K562 (cell line): Measurements from ENCODE around the gene AIF1. TPM values are rescaled to one million over a fixed set of nuclear protein-coding genes. Genes with fewer than 3 reads are reported as not detected.

Source experiments
- AFF1 ChIP-seq, 2 experiments: fragments of 450-650 bp; IDR thresholded peaks; 2 replicates each; pipeline ENCODE4 v1.6.1; 2018; ENCODE audit warnings: mild to moderate bottlenecking in 2 of 2, low read depth in 1 of 2; ENCODE audit not compliant: partially characterized antibody in 2 of 2
- CC2D1A ChIP-seq: fragments of 450-650 bp; IDR thresholded peaks from 2 replicates; pipeline ENCODE4 v1.6.1; 2017; ENCODE audit warnings: mild to moderate bottlenecking
- CEBPG ChIP-seq, 3 experiments: fragments of 200-800 bp in 1 of 3; sonication (Bioruptor generic) in 1 of 3; sonication (generic) in 1 of 3; formaldehyde crosslinking in 1 of 3; IDR thresholded peaks in 2 of 3; conservative IDR thresholded peaks in 1 of 3; 2 replicates each; pipeline versions ENCODE4 v1.6.1 to v1.8.0; 2016 to 2022; ENCODE audit warnings: missing compliant biosample characterization in 2 of 3, missing genetic modification characterization in 2 of 3, mild to moderate bottlenecking in 1 of 3, missing genetic modification reagents in 1 of 3
- DDX20 ChIP-seq: fragments of 450-650 bp; IDR thresholded peaks from 2 replicates; pipeline ENCODE4 v1.6.1; 2016; ENCODE audit warnings: missing genetic modification characterization, low read depth, mild to moderate bottlenecking, missing compliant biosample characterization, moderate library complexity
- ELF4 ChIP-seq: fragments of 450-650 bp; formaldehyde crosslinking; IDR thresholded peaks from 2 replicates; pipeline ENCODE4 v1.4.0; 2022; ENCODE audit warnings: missing genetic modification characterization
- ETV6 ChIP-seq, 3 experiments: fragments of 150-350 bp in 1 of 3; sonication (generic) in 1 of 3; formaldehyde crosslinking in 1 of 3; IDR thresholded peaks; 2 replicates each; pipeline versions ENCODE4 v1.6.1 to v1.8.0; 2014 to 2022; ENCODE audit warnings: borderline replicate concordance in 2 of 3, low read depth in 2 of 3, antibody characterized with exemption in 1 of 3, low read length in 1 of 3, mild to moderate bottlenecking in 1 of 3, missing genetic modification reagents in 1 of 3
- HIVEP1 ChIP-seq: fragments of 250-450 bp; sonication (Bioruptor Pico); IDR thresholded peaks from 2 replicates; pipeline ENCODE4 v1.4.0; 2020; ENCODE audit warnings: mild to moderate bottlenecking
- HOXB6 ChIP-seq: fragments of 250-450 bp; sonication (Bioruptor Pico); IDR thresholded peaks from 2 replicates; pipeline ENCODE4 v1.5.1; 2022; ENCODE audit warnings: mild to moderate bottlenecking, borderline replicate concordance
- PKNOX1 ChIP-seq: fragments of 450-650 bp; IDR thresholded peaks from 2 replicates; pipeline ENCODE4 v1.6.1; 2016
- SMC3 ChIP-seq: conservative IDR thresholded peaks from 2 replicates; pipeline ENCODE4 v1.6.1; 2011; ENCODE audit warnings: low read depth, low read length, improper control_type of control experiment; ENCODE audit not compliant: insufficient read depth
- STAT5A ChIP-seq: IDR thresholded peaks from 2 replicates; pipeline ENCODE4 v1.6.1; 2012; ENCODE audit warnings: low read length, inconsistent platforms, borderline replicate concordance
- TARDBP ChIP-seq: fragments of 450-650 bp; IDR thresholded peaks from 2 replicates; pipeline ENCODE4 v1.6.1; 2016
- ZFP91 ChIP-seq: sonication (generic); formaldehyde crosslinking; IDR thresholded peaks from 2 replicates; pipeline ENCODE4 v1.8.0; 2022; ENCODE audit warnings: mild to moderate bottlenecking, missing genetic modification reagents
- ZNF143 ChIP-seq: sonication (generic); formaldehyde crosslinking; IDR thresholded peaks from 2 replicates; pipeline ENCODE4 v1.9.0; 2022; ENCODE audit warnings: mild to moderate bottlenecking, missing genetic modification reagents
- ZNF589 ChIP-seq: fragments of 200-800 bp; sonication (Bioruptor generic); IDR thresholded peaks from 2 replicates; pipeline ENCODE4 v1.6.1; 2016; ENCODE audit warnings: low read depth, missing genetic modification characterization, missing compliant biosample characterization
- polyA plus RNA-seq, 8 experiments: library from polyadenylated mRNA; depleted of rRNA in 4 of 8; stranded (reverse) in 5 of 8; unstranded in 3 of 8; fragments of >200 nt; fragmentation: Nextera tagmentation in 2 of 8; fragmentation: Illumina TruSeq in 1 of 8; extraction: Ambion mirVana in 2 of 8; extraction: Trizol in 1 of 8; gene quantifications; 2 replicates each; pipeline versions ENCODE4 v1.2.1 to v1.2.3, GENCODE V29; 2011 to 2014; ENCODE audit warnings: inconsistent platforms in 1 of 8, missing spikeins in 1 of 8
- total RNA-seq, 7 experiments: library from RNA; depleted of rRNA in 6 of 7; stranded (reverse); fragments of >200 nt in 6 of 7; fragmentation: Illumina TruSeq in 2 of 7; extraction: Trizol in 2 of 7; gene quantifications; 2 replicates each; pipeline versions ENCODE4 v1.2.1 to v1.2.3, GENCODE V29; 2011 to 2021; ENCODE audit warnings: low replicate concordance in 1 of 7

Gene AIF1
- total and polyA plus RNA-seq, 9 of the 15 experiments (the other 6 are each of a cell fraction or from before 2014, with no cell fraction given) = 9.4 to 33.4 (median 19.4) TPM

GRCh38 chr6:31651602-31652191 is 36.7 kb downstream of the AIF1 start (continued):
- peak; percentile 8; the same call in 1 of the 2 replicates for TF ChIP-seq CC2D1A
- TF ChIP-seq ZNF589 (CRISPR knock-in tag) = 0 out of 2 replicates have a peak, but pooled peaks have one; percentile 19
- peak; percentile 11; the same call in 1 of the 2 replicates for TF ChIP-seq ZNF143 (CRISPR knock-in tag)
- TF ChIP-seq AFF1 (IDR thresholded peaks at IDR 0.05; ENCODE audit: low read depth in 1 of 2, partially characterized antibody in 2 of 2) = no peak
- TF ChIP-seq SMC3 = no peak
- peak; percentile 29; the same call in 1 of the 2 replicates for TF ChIP-seq ELF4 (CRISPR knock-in tag)
- no peak for TF ChIP-seq DDX20 (tag)
- no peak; a peak in 1 of 4 replicates for TF ChIP-seq ETV6 (IDR thresholded peaks at IDR 0.05; ENCODE audit: borderline replicate concordance in 1 of 2, low read depth in 2 of 2, low read length in 1 of 2)
- 0 out of 2 replicates have a peak, but pooled peaks have one; percentile 8 for TF ChIP-seq ETV6 (CRISPR knock-in tag; IDR thresholded peaks at IDR 0.05; ENCODE audit: borderline replicate concordance)
- no peak; the same call in 1 of the 2 replicates for TF ChIP-seq CEBPG (CRISPR knock-in tag; IDR thresholded peaks at IDR 0.05)
- 0 out of 4 replicates have a peak, but pooled peaks of 1 of the 2 experiments have one; percentile 18 for TF ChIP-seq CEBPG (tag; conservative IDR thresholded peaks at IDR 0.05 in 1 of 2, IDR thresholded peaks at IDR 0.05 in 1 of 2)
- peak; percentile 66; the same call in 1 of the 2 replicates for TF ChIP-seq ZFP91 (CRISPR knock-in tag)
- TF ChIP-seq HIVEP1 (CRISPR knock-in tag) = no peak
- peak; percentile 98 for TF ChIP-seq PKNOX1
- TF ChIP-seq TARDBP = no peak
- TF ChIP-seq STAT5A = no peak; the same call in 1 of the 2 replicates
- peak; percentile 7; the same call in 1 of the 2 replicates for TF ChIP-seq HOXB6 (CRISPR knock-in tag)
